ENCODE results near the gene CLDN14. TPM values are rescaled to one million over a fixed set of nuclear protein-coding genes. Genes with fewer than 3 reads are reported as not detected.

Gene CLDN14
- total RNA-seq, 3 donors from 2014 or later, result not detected

- TF ChIP-seq POLR2AphosphoS5 (IDR thresholded peaks at IDR 0.05) (no peak), CTCF (IDR thresholded peaks at IDR 0.05) (no peak), POLR2A (IDR thresholded peaks at IDR 0.05) (no peak)
- no peak overlapping the region for H3K4me3 ChIP-seq
- no peaks in the 10 kb centered on the region for H3K36me3 ChIP-seq
- H3K9me3 ChIP-seq, result no peaks in the 10 kb centered on the region
- intact Hi-C loops (cut with DNase I; ENCODE audit: low total_unique reads), result loop anchor here (10.0 kb wide), 1 partner anchor 822 kb away; no protein-coding TSS in a partner anchor
- no peaks in the 10 kb centered on the region for H3K4me1 ChIP-seq
- DNase-seq (ENCODE audit: low spot score in 2 of 2), result no peak
- no peaks in the 10 kb centered on the region for H3K27me3 ChIP-seq
- H3K27ac ChIP-seq, result no peak overlapping the region
Observed at GRCh38 chr21:36473203-36473602, 6.7 kb downstream of the CLDN14 start.

- intact Hi-C loops (cut with DNase I; ENCODE audit: low total_unique reads), result loop anchor here (10.0 kb wide), 1 partner anchor 822 kb away; no protein-coding TSS in a partner anchor
Observed at GRCh38 chr21:36472377-36472776, 7.5 kb downstream of the CLDN14 start.

GRCh38 chr21:36471254-36471723, 8.6 kb downstream of the CLDN14 start:
- no peak overlapping the region for H3K4me3 ChIP-seq
- H3K9me3 ChIP-seq, result no peaks in the 10 kb centered on the region
- no peaks in the 10 kb centered on the region for H3K4me1 ChIP-seq
- H3K27ac ChIP-seq, result no peak overlapping the region
- no peak for DNase-seq (ENCODE audit: low spot score in 2 of 2)
- intact Hi-C loops (cut with DNase I; ENCODE audit: low total_unique reads), result loop anchor here (10.0 kb wide), 1 partner anchor 824 kb away; no protein-coding TSS in a partner anchor
- H3K27me3 ChIP-seq, result no peaks in the 10 kb centered on the region
- TF ChIP-seq POLR2A (IDR thresholded peaks at IDR 0.05) (no peak), CTCF (IDR thresholded peaks at IDR 0.05) (no peak), POLR2AphosphoS5 (IDR thresholded peaks at IDR 0.05) (no peak)
- no peaks in the 10 kb centered on the region for H3K36me3 ChIP-seq

More at GRCh38 chr21:36472377-36472776, 7.5 kb downstream of the CLDN14 start:
- Histone ChIP-seq H3K27ac (no peak overlapping the region), H3K9me3 (no peaks in the 10 kb centered on the region), H3K4me3 (no peak overlapping the region), H3K27me3 (no peaks in the 10 kb centered on the region), H3K4me1 (no peaks in the 10 kb centered on the region), H3K36me3 (no peaks in the 10 kb centered on the region)
- DNase-seq (ENCODE audit: low spot score in 2 of 2), result no peak
- TF ChIP-seq POLR2AphosphoS5 (IDR thresholded peaks at IDR 0.05) (no peak), POLR2A (IDR thresholded peaks at IDR 0.05) (no peak), CTCF (IDR thresholded peaks at IDR 0.05) (no peak)

- no peaks in the 10 kb centered on the region for H3K4me1 ChIP-seq
- TF ChIP-seq CTCF (IDR thresholded peaks at IDR 0.05) (no peak), POLR2A (IDR thresholded peaks at IDR 0.05) (no peak), POLR2AphosphoS5 (IDR thresholded peaks at IDR 0.05) (no peak)
- H3K27me3 ChIP-seq, result no peaks in the 10 kb centered on the region
- H3K4me3 ChIP-seq, result no peak overlapping the region
- intact Hi-C loops (cut with DNase I; ENCODE audit: low total_unique reads), result loop anchor here (10.0 kb wide), 1 partner anchor 825 kb away; no protein-coding TSS in a partner anchor
- H3K9me3 ChIP-seq, result no peaks in the 10 kb centered on the region
- no peak overlapping the region for H3K27ac ChIP-seq
- no peak for DNase-seq (ENCODE audit: low spot score in 2 of 2)
- H3K36me3 ChIP-seq, result no peaks in the 10 kb centered on the region
Observed at GRCh38 chr21:36470294-36470693, 9.6 kb downstream of the CLDN14 start.

- intact Hi-C loops (cut with DNase I; ENCODE audit: low total_unique reads), result no loop called here
- no peak overlapping the region for H3K4me3 ChIP-seq
- DNase-seq (ENCODE audit: low spot score in 2 of 2), result no peak
Observed at GRCh38 chr21:36466061-36466511, 13.8 kb downstream of the CLDN14 start.

More at GRCh38 chr21:36466061-36466511, 13.8 kb downstream of the CLDN14 start:
- TF ChIP-seq POLR2AphosphoS5 (IDR thresholded peaks at IDR 0.05), result no peak
- TF ChIP-seq POLR2A (IDR thresholded peaks at IDR 0.05), result no peak
- no peak for TF ChIP-seq CTCF (IDR thresholded peaks at IDR 0.05)
- peaks cover 0 to 10% of the 10 kb centered on the region in 2 donors for H3K27me3 ChIP-seq
- no peaks in the 10 kb centered on the region for H3K36me3 ChIP-seq
- no peaks in the 10 kb centered on the region for H3K9me3 ChIP-seq
- no peak overlapping the region for H3K27ac ChIP-seq
- no peaks in the 10 kb centered on the region for H3K4me1 ChIP-seq
